Calu3 (cell line): ENCODE results near the gene NRG2. TPM values are rescaled to one million over a fixed set of nuclear protein-coding genes. Genes with fewer than 3 reads are reported as not detected.

Experiments used
- BruUV-seq: library from RNA; stranded (reverse); fragments of 400-500 nt; replicated peaks from 2 replicates; lab custom pipeline; 2021; lab: Mats Ljungman, UMichigan
- CTCF ChIA-PET: fragments of 300-600 bp; sonication (Branson Sonifier 250); formaldehyde crosslinking; loops from one replicate; lab custom pipeline; 2022; ENCODE audit warnings: antibody characterized with exemption; lab: Charles Lee
- DNase-seq: peaks from one replicate; pipeline ENCODE4 v3.0.0; 2022
- H3K27ac Mint-ChIP-seq: one replicate; pipeline ENCODE4 v1.8.0; 2022; ENCODE audit warnings: mixed read lengths; ENCODE audit not compliant: unreplicated experiment
- H3K27me3 Mint-ChIP-seq: one replicate; pipeline ENCODE4 v1.8.0; 2022; ENCODE audit warnings: mixed read lengths; ENCODE audit not compliant: unreplicated experiment
- H3K36me3 Mint-ChIP-seq: one replicate; pipeline ENCODE4 v1.8.0; 2022; ENCODE audit warnings: mild to moderate bottlenecking, moderate library complexity, mixed read lengths; ENCODE audit not compliant: insufficient read depth, unreplicated experiment
- H3K4me1 Mint-ChIP-seq: one replicate; pipeline ENCODE4 v1.8.0; 2022; ENCODE audit warnings: mild to moderate bottlenecking, low read depth, mixed read lengths; ENCODE audit not compliant: unreplicated experiment
- H3K4me3 Mint-ChIP-seq: one replicate; pipeline ENCODE4 v1.8.0; 2022; ENCODE audit warnings: mild to moderate bottlenecking, low read depth, moderate library complexity, mixed read lengths; ENCODE audit not compliant: unreplicated experiment
- H3K9me3 Mint-ChIP-seq: one replicate; pipeline ENCODE4 v1.8.0; 2022; ENCODE audit warnings: low read depth, mixed read lengths; ENCODE audit not compliant: unreplicated experiment
- CTCF ChIP-seq: fragments of 200-600 bp; IDR thresholded peaks from one replicate; pipeline ENCODE4 v1.8.0; 2022; ENCODE audit warnings: antibody characterized with exemption; ENCODE audit not compliant: unreplicated experiment
- intact Hi-C: fragments of 100-400 bp; cut with micrococcal nuclease; formaldehyde crosslinking; loops from one replicate; pipeline ENCODE4 v1.10.0; 2022; ENCODE audit not compliant: unreplicated experiment
- total RNA-seq: library from RNA; stranded (reverse); gene quantifications from 2 replicates; pipeline ENCODE4 v1.2.3, GENCODE V29; 2022

NRG2 gene
- total RNA-seq, 1 experiment from 2014 or later = 1.4 TPM

GRCh38 chr5:139901251-139901575 is 141.9 kb downstream of the NRG2 start:
- intact Hi-C loops = no loop called here
- no peaks in the 10 kb centered on the region for H3K4me1 Mint-ChIP-seq
- no TSS peak for BruUV-seq

GRCh38 chr5:139900546-139901250 is 142.4 kb downstream of the NRG2 start:
- Mint-ChIP-seq H3K36me3 (no peaks in the 10 kb centered on the region), H3K27ac (no peak overlapping the region), H3K4me1 (no peaks in the 10 kb centered on the region), H3K9me3 (no peaks in the 10 kb centered on the region), H3K4me3 (no peak overlapping the region), H3K27me3 (peaks cover 81% of the 10 kb centered on the region)
- intact Hi-C loops = no loop called here
- DNase-seq = no peak
- no TSS peak for BruUV-seq
- TF ChIP-seq CTCF = no peak
- CTCF ChIA-PET = no interaction called here

More at GRCh38 chr5:139901251-139901575, 141.9 kb downstream of the NRG2 start:
- no peaks in the 10 kb centered on the region for H3K9me3 Mint-ChIP-seq
- no peak for DNase-seq
- no peak overlapping the region for H3K4me3 Mint-ChIP-seq
- no peak overlapping the region for H3K27ac Mint-ChIP-seq
- TF ChIP-seq CTCF = no peak
- no peaks in the 10 kb centered on the region for H3K36me3 Mint-ChIP-seq
- H3K27me3 Mint-ChIP-seq = peaks cover 76% of the 10 kb centered on the region
- CTCF ChIA-PET = no interaction called here

- intact Hi-C loops = no loop called here
- no TSS peak for BruUV-seq
- H3K4me1 Mint-ChIP-seq = no peaks in the 10 kb centered on the region
- no peaks in the 10 kb centered on the region for H3K36me3 Mint-ChIP-seq
- H3K27me3 Mint-ChIP-seq = peaks cover 98% of the 10 kb centered on the region
- H3K27ac Mint-ChIP-seq = no peak overlapping the region
- H3K9me3 Mint-ChIP-seq = no peaks in the 10 kb centered on the region
- no peak for TF ChIP-seq CTCF
- no peak for DNase-seq
- CTCF ChIA-PET = no interaction called here
- H3K4me3 Mint-ChIP-seq = no peak overlapping the region
Measured at GRCh38 chr5:139898981-139899380, 144.1 kb downstream of the NRG2 start.

GRCh38 chr5:139897982-139898381 is 145.1 kb downstream of the NRG2 start:
- Mint-ChIP-seq H3K9me3 (no peaks in the 10 kb centered on the region), H3K4me3 (no peak overlapping the region), H3K27ac (no peak overlapping the region), H3K36me3 (no peaks in the 10 kb centered on the region), H3K27me3 (peaks cover 100% of the 10 kb centered on the region), H3K4me1 (no peaks in the 10 kb centered on the region)
- CTCF ChIA-PET = interaction anchor here (0.6 kb wide), 1 partner anchor 1227 kb away, joined by 5 read pairs; no protein-coding TSS in a partner anchor
- intact Hi-C loops = no loop called here
- no peak for DNase-seq
- no peak for TF ChIP-seq CTCF
- BruUV-seq = no TSS peak
